HG03196 (cell line): ENCODE results near the gene EPOP.
A peak's percentile ranks its signal among the peaks of the same experiment; 100 is the strongest.
"Not testable (repeated sequence)": the region's sequence is repeated elsewhere in the genome, so short reads cannot be mapped to it uniquely, and the experiment has no call there.

Experiments
- ATAC-seq: cut with Tn5 transposase; IDR thresholded peaks from one replicate; pipeline ENCODE4 v1.9.1; 2021; ENCODE audit not compliant: unreplicated experiment

EPOP gene

GRCh38 chr17:38653679-38654078, 21.1 kb downstream of the EPOP start:
- ATAC-seq = no peak

DNA sequence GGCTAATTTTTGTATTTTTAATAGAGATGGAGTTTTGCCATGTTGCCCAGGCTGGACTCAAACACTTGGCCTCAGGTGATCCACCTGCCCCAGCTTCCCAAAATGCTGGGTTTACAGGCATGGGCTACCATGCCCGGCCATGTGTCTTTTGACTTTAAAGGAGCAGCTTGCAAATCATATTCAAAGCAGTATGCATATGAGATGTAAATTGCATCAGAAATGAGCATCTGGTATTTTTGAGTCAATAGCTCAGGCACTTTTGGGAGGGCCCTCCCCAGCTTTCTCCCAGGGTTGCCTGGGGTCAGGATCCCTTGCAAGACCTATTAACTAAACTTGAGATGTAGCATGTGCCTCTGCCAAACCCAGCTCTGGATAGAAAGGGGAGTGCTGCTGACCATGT, 21.5 kb downstream of the EPOP start:
- no peak for ATAC-seq

GRCh38 chr17:38650653-38651173, 24.0 kb downstream of the EPOP start:
- not testable (repeated sequence) for ATAC-seq

DNA sequence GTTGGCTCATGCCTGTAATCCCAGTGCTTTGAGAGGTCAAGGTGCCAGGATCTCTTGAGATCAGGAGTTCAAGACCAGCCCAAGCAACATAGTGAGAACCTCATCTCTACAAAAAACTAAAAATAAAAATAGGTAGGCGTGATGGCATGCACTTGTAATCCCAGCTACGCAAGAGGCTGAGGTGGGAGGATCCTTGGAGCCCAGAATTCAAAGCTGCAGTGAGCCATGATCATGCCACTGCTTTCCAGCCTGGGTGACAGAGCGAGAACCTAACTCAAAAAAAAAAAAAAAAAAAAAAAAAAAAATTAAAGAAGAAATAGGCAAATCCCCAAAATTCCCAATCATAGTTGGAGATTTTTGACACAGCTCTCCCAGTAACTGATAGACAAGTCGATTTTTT, 36.8 kb downstream of the EPOP start:
- ATAC-seq = no peak

GRCh38 chr17:38636054-38636453, 38.7 kb downstream of the EPOP start:
- no peak for ATAC-seq

DNA sequence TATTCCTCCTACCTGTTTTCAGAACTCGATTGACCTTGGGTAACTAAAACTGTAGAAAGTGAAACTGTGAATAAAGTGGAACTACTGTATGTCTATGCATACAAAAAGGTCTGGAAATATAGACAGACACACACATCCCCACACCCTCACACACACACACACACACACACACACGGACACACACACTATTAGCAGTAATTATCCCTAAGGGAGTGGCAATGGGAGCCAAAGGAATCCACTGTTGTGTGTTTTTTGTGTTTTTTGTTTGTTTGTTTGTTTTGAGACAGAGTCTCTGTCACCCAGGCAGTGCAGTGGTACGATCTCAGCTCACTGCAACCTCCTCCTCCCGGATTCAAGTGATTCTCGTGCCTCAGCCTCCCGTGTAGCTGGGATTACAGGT, 42.4 kb downstream of the EPOP start:
- ATAC-seq = no peak

DNA sequence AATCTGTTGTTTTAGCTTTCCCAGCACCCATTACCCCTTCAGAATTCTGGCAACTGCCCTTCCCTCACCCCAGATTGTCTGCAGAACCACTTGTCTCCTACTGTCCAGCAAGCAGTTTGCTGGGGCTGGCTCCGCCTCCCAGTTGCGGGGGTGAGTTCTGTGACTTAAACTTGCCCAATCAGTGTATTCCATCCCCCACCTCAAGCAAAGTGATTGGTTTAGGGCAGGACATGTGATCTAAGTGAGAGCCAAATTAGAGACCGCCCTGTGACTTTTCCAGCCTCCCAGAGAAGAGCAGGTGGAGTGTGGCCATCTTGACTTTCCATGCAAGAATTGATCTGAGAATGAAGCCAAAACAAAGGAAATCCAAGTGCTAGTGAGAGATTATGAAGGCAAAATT, 46.3 kb downstream of the EPOP start:
- ATAC-seq = no peak

GRCh38 chr17:38627957-38628356, 46.8 kb downstream of the EPOP start:
- ATAC-seq = no peak

- not testable (repeated sequence) for ATAC-seq
These were observed 48.0 kb downstream of the EPOP start for GRCh38 chr17:38626606-38627226.

- no peak for ATAC-seq
These were observed 49.3 kb downstream of the EPOP start for GRCh38 chr17:38625482-38625881.

- peak; percentile 65 for ATAC-seq
These were observed 49.9 kb downstream of the EPOP start for GRCh38 chr17:38624782-38625355.
